ENCODE measurements around the gene PNKP. TPM values are rescaled to one million over a fixed set of nuclear protein-coding genes. Genes with fewer than 3 reads are reported as not detected.

The PNKP gene
- total and polyA plus RNA-seq, 10 of the 15 experiments (the other 5 are each of a cell fraction or from before 2014, with no cell fraction given): 2.9 to 82.3 (median 33.2) TPM

GRCh38 chr19:49869484-49870308 lies 2.3 kb upstream of the PNKP start (continued):
- TF ChIP-seq RELA (IDR thresholded peaks at IDR 0.05; ENCODE audit: borderline replicate concordance, partially characterized antibody): no peak
- no peak for TF ChIP-seq ATF7 (IDR thresholded peaks at IDR 0.05; ENCODE audit: low read depth)
- no peak for TF ChIP-seq ZNF384 (IDR thresholded peaks at IDR 0.05; ENCODE audit: borderline replicate concordance, low read depth, low read length)
- peak; percentile 26; the same call in 1 of the 2 replicates for TF ChIP-seq ZBTB40 (IDR thresholded peaks at IDR 0.05; ENCODE audit: borderline replicate concordance)
- no peak for TF ChIP-seq IRF4 (IDR thresholded peaks at IDR 0.05; ENCODE audit: low read depth, low read length)
- no peak for TF ChIP-seq TBL1XR1 (IDR thresholded peaks at IDR 0.05; ENCODE audit: low read depth, low read length)
- TF ChIP-seq NBN (IDR thresholded peaks at IDR 0.05): peak; percentile 13; the same call in 1 of the 2 replicates
- peak; percentile 100 for TF ChIP-seq RFX5 (IDR thresholded peaks at IDR 0.05; ENCODE audit: low read depth, low read length)
- peak; percentile 68 for TF ChIP-seq ZNF687 (IDR thresholded peaks at IDR 0.05)
- TF ChIP-seq E2F8 (IDR thresholded peaks at IDR 0.05; ENCODE audit: low read depth, partially characterized antibody): no peak
- no peak for TF ChIP-seq TCF12 (IDR thresholded peaks at IDR 0.05; ENCODE audit: low read depth, low read length)
- no peak for TF ChIP-seq POU2F2 (IDR thresholded peaks at IDR 0.05; ENCODE audit: borderline replicate concordance, low read depth, low read length)
- TF ChIP-seq CEBPZ (IDR thresholded peaks at IDR 0.05; ENCODE audit: low read depth, low read length): no peak
